IPS-18c (cell line): ENCODE data around the gene TBC1D22A.
A peak's percentile ranks its signal among the peaks of the same experiment; 100 is the strongest.

Experiments
- H3K4me3 ChIP-seq: 2 replicates; pipeline ENCODE4 v1.7.0; 2013; ENCODE audit warnings: low read depth, mild to moderate bottlenecking, low read length, moderate library complexity; ENCODE audit not compliant: insufficient read depth
- H3K9me3 ChIP-seq: one replicate; pipeline ENCODE4 v1.6.1; 2013; ENCODE audit warnings: mild to moderate bottlenecking, low read length, moderate library complexity; ENCODE audit not compliant: control insufficient read depth, insufficient read depth

The TBC1D22A gene

GRCh38 chr22:46763051-46763705 lies 728 bp downstream of the TBC1D22A start:
- H3K4me3 ChIP-seq, result peak overlapping the region; percentile 96
- no peaks in the 10 kb centered on the region for H3K9me3 ChIP-seq

GRCh38 chr22:46764140-46764680 lies 1.8 kb downstream of the TBC1D22A start:
- Histone ChIP-seq H3K4me3 (no peak overlapping the region), H3K9me3 (no peaks in the 10 kb centered on the region)

- Histone ChIP-seq H3K4me3 (no peak overlapping the region), H3K9me3 (no peaks in the 10 kb centered on the region)
Observed at GRCh38 chr22:46764779-46765485, 2.5 kb downstream of the TBC1D22A start.

- H3K4me3 ChIP-seq, result no peak overlapping the region
- H3K9me3 ChIP-seq, result no peaks in the 10 kb centered on the region
Observed at GRCh38 chr22:46766611-46767010, 4.2 kb downstream of the TBC1D22A start.

GRCh38 chr22:46767249-46767985 lies 5.0 kb downstream of the TBC1D22A start:
- H3K9me3 ChIP-seq, result no peaks in the 10 kb centered on the region
- no peak overlapping the region for H3K4me3 ChIP-seq

- Histone ChIP-seq H3K4me3 (no peak overlapping the region), H3K9me3 (no peaks in the 10 kb centered on the region)
Observed at GRCh38 chr22:46769191-46769675, 6.8 kb downstream of the TBC1D22A start.

GRCh38 chr22:46769706-46770105 lies 7.3 kb downstream of the TBC1D22A start:
- H3K4me3 ChIP-seq, result no peak overlapping the region
- no peaks in the 10 kb centered on the region for H3K9me3 ChIP-seq

- Histone ChIP-seq H3K4me3 (no peak overlapping the region), H3K9me3 (no peaks in the 10 kb centered on the region)
Observed at GRCh38 chr22:46770151-46770641, 7.7 kb downstream of the TBC1D22A start.

GRCh38 chr22:46770726-46771125 lies 8.3 kb downstream of the TBC1D22A start:
- no peak overlapping the region for H3K4me3 ChIP-seq
- H3K9me3 ChIP-seq, result no peaks in the 10 kb centered on the region

- no peaks in the 10 kb centered on the region for H3K9me3 ChIP-seq
- no peak overlapping the region for H3K4me3 ChIP-seq
Observed at GRCh38 chr22:46773076-46773475, 10.6 kb downstream of the TBC1D22A start.

- Histone ChIP-seq H3K4me3 (no peak overlapping the region), H3K9me3 (no peaks in the 10 kb centered on the region)
Observed at GRCh38 chr22:46774253-46774979, 12.0 kb downstream of the TBC1D22A start.

- H3K4me3 ChIP-seq, result no peak overlapping the region
- no peaks in the 10 kb centered on the region for H3K9me3 ChIP-seq
Observed at GRCh38 chr22:46774980-46775849, 12.8 kb downstream of the TBC1D22A start.

GRCh38 chr22:46775850-46776826 lies 13.7 kb downstream of the TBC1D22A start:
- no peak overlapping the region for H3K4me3 ChIP-seq
- no peaks in the 10 kb centered on the region for H3K9me3 ChIP-seq

- no peak overlapping the region for H3K4me3 ChIP-seq
- no peaks in the 10 kb centered on the region for H3K9me3 ChIP-seq
Observed at GRCh38 chr22:46776876-46777608, 14.6 kb downstream of the TBC1D22A start.

GRCh38 chr22:46777609-46777970 lies 15.1 kb downstream of the TBC1D22A start:
- no peak overlapping the region for H3K4me3 ChIP-seq
- H3K9me3 ChIP-seq, result no peaks in the 10 kb centered on the region
